ENCODE results near the gene CTDSPL. TPM values are rescaled to one million over a fixed set of nuclear protein-coding genes. Genes with fewer than 3 reads are reported as not detected.

The CTDSPL gene
- total RNA-seq, 1 donor from 2014 or later: 176 TPM

- DNase-seq (ENCODE audit: low spot score): peak; percentile 83
Observed at GRCh38 chr3:37853691-37854413, 7.8 kb upstream of the CTDSPL start.

- DNase-seq (ENCODE audit: low spot score): peak; percentile 87
Observed at GRCh38 chr3:37855363-37855970, 6.2 kb upstream of the CTDSPL start.

GRCh38 chr3:37856381-37856780 lies 5.3 kb upstream of the CTDSPL start:
- peak; percentile 37 for DNase-seq (ENCODE audit: low spot score)

GRCh38 chr3:37858742-37859141 lies 2.9 kb upstream of the CTDSPL start:
- DNase-seq (ENCODE audit: low spot score): no peak

GRCh38 chr3:37859354-37859753 lies 2.3 kb upstream of the CTDSPL start:
- DNase-seq (ENCODE audit: low spot score): no peak

- DNase-seq (ENCODE audit: low spot score): no peak
Observed at GRCh38 chr3:37859908-37860199, 1.8 kb upstream of the CTDSPL start.

GRCh38 chr3:37862219-37862902 lies 681 bp downstream of the CTDSPL start:
- no peak for DNase-seq (ENCODE audit: low spot score)

- DNase-seq (ENCODE audit: low spot score): no peak
Observed at GRCh38 chr3:37862903-37863815, 1.5 kb downstream of the CTDSPL start.

- DNase-seq (ENCODE audit: low spot score): no peak
Observed at GRCh38 chr3:37863949-37864822, 2.5 kb downstream of the CTDSPL start.

GRCh38 chr3:37864904-37865303 lies 3.2 kb downstream of the CTDSPL start:
- DNase-seq (ENCODE audit: low spot score): no peak

GRCh38 chr3:37867144-37867543 lies 5.5 kb downstream of the CTDSPL start:
- DNase-seq (ENCODE audit: low spot score): no peak

GRCh38 chr3:37871858-37872257 lies 10.2 kb downstream of the CTDSPL start:
- DNase-seq (ENCODE audit: low spot score): no peak

GRCh38 chr3:37872413-37873160 lies 10.9 kb downstream of the CTDSPL start:
- DNase-seq (ENCODE audit: low spot score): no peak

- DNase-seq (ENCODE audit: low spot score): no peak
Observed at GRCh38 chr3:37876279-37876678, 14.6 kb downstream of the CTDSPL start.

GRCh38 chr3:37882711-37883110 lies 21.0 kb downstream of the CTDSPL start:
- DNase-seq (ENCODE audit: low spot score): no peak

- no peak for DNase-seq (ENCODE audit: low spot score)
Observed at GRCh38 chr3:37885814-37886213, 24.1 kb downstream of the CTDSPL start.

- DNase-seq (ENCODE audit: low spot score): no peak
Observed at GRCh38 chr3:37886395-37886794, 24.7 kb downstream of the CTDSPL start.

- no peak for DNase-seq (ENCODE audit: low spot score)
Observed at GRCh38 chr3:37887062-37887461, 25.4 kb downstream of the CTDSPL start.

GRCh38 chr3:37887824-37888223 lies 26.1 kb downstream of the CTDSPL start:
- no peak for DNase-seq (ENCODE audit: low spot score)

GRCh38 chr3:37888421-37888820 lies 26.7 kb downstream of the CTDSPL start:
- DNase-seq (ENCODE audit: low spot score): no peak
